GM19468 (cell line): ENCODE measurements around the gene ZMYM4.
"Not testable (repeated sequence)": the region's sequence is repeated elsewhere in the genome, so short reads cannot be mapped to it uniquely, and the experiment has no call there.

Experiments used
- ATAC-seq: cut with Tn5 transposase; IDR thresholded peaks from one replicate; pipeline ENCODE4 v1.9.1; 2021; ENCODE audit warnings: mild to moderate bottlenecking, moderate library complexity, moderate number of reproducible peaks; ENCODE audit not compliant: unreplicated experiment; ENCODE audit errors: extremely low read depth

ZMYM4 gene

DNA sequence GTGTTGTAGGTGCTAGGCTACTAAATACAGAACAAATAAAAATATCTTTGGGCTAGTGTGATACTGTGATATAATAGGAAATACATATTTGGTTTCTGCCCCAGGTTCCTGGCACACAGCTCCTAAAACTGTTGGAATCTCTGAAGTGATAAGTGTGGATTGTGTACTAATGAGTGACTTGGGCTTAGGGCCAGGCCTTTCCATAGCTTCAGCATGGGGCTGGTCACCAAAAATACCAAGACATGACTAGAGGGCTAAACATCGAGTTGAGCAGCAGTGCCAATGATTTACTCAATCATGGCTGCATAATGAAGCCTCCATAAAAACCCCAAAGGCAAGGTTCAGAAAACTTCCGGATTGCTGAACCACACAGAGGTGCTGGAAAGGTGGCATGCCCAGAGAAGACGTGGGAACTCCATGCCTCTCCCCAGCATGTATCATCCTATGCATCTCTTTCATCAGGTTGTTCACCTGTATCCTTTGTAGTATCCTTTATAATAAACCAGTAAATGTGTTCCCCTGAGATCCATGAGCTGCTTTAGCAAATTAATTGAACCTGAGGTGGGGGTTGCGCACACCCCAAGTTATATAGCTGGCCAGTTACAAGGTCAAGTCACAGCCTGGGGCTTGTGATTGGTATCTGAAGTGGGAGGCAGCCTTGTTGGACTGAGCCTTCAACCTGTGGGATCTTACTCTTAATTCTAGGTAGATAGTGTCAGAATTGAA is 51.6 kb downstream of the ZMYM4 start:
- ATAC-seq = no peak

DNA sequence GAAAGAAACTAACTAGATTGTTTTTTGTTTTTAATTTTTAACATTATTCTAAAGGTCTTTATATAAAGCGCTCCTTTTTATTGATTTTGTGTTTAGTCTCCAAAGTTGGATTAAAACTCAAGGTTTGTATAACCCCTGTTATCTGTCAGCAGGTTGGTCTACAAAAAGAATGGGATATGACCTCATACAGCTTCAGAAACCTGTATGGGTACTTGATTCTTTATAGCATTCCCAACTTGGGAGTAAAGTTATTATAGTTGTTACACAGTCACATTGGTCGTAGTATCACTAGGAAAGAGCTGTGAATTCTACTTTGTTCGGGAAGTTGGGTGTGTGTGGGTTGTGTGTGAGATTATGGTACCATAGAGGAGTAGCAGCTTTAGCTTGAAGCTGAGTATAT is 52.4 kb downstream of the ZMYM4 start:
- ATAC-seq = no peak

DNA sequence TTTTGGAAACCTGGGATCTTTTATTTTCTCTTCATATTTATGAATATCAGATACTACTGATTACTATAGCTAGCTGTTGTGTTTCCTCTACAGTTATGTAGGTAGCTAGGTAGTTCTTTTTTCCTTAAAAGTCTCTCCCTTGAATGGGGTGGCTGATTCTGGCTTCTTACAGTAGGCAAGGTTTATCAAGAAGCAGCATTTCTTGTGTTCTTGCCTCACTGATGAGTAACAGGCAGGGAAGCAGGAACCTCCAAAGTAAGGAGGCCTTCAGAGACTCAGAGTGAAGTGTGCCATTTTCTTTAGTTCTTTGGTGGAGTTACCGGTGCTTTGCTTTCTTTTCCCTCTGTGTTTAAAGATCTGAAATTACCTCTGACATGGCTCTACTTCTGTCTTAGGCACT is 56.0 kb downstream of the ZMYM4 start:
- no peak for ATAC-seq

DNA sequence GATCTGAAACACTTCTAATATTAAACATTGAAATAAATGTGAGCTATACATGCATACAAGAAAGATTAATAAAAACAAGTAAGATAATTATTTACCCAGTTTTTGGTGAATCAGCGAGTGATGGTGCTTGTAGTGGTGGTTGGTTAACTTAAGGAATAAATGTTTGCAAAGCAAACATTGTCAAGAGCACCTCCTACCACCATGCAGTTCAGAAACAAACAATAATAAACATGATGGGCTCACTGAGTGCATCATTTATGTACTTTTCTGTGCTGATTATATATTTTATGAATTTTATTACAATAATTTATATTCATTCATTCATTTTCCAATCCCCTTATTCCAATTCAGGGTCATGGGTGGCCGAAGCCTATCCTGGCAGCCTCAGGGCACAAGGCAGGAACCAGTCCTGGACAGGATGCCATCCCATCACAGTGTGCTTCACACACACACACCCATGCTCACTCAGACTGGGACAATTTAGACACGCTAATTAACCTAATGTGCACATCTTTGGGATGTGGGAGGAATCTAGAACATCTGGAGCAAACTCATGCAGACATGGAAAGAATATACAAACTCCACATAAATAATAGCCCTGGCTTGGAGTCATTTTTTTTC is 57.8 kb downstream of the ZMYM4 start:
- ATAC-seq = no peak

DNA sequence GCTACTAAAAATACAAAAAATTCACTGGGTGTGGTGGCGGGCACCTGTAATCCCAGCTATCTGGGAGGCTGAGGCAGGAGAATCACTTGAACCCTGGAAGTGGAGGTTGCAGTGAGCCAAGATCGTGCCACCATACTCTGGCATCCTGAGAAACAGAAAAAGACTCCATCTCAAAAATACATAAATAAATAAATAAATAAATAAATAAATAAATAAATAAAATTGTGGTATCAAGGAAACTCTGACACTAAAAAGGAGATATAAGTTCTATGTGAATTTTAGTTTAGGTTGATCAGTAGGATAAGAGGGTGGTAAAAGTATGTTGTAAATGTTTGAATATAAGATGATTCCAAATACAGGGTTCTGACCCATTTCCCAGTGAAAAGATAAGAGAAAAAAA is 63.1 kb downstream of the ZMYM4 start:
- ATAC-seq = not testable (repeated sequence)

DNA sequence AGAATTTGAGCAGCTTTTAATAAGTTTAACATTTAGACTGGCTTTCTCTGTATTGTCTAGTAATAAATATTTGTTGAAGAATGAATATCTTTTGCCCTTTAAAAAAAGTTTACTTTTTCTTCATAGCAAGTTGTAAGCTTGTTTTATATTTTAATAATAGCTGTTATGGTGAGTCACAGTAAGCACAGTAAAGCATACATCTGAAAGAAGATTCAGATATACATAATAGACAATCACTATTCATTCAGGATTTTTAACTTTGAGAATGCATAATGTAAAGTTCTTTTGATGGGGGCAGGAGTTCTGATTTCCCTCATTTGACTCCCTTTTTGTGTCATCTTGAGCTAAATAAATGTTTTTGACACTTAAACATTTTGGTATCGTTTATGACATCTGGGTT is 66.0 kb downstream of the ZMYM4 start:
- ATAC-seq = no peak

DNA sequence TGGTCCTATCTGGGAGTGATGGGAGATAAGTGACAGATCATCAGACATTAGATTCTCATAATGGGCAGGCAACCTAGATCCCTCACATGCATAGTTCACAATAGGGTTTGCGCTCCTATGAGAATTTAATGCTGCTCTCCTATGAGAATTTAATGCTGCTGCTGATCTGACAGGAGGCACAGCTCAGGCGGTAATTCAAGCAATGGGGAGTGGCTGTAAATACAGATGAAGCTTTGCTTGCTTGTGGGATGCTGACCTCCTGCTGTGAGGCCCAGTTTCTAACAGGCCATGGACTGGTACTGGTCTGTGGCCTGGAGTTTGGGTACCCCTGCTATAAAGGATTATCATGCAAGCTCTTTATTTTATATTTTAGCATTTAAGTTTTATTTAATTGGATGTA is 72.0 kb downstream of the ZMYM4 start:
- ATAC-seq = no peak

DNA sequence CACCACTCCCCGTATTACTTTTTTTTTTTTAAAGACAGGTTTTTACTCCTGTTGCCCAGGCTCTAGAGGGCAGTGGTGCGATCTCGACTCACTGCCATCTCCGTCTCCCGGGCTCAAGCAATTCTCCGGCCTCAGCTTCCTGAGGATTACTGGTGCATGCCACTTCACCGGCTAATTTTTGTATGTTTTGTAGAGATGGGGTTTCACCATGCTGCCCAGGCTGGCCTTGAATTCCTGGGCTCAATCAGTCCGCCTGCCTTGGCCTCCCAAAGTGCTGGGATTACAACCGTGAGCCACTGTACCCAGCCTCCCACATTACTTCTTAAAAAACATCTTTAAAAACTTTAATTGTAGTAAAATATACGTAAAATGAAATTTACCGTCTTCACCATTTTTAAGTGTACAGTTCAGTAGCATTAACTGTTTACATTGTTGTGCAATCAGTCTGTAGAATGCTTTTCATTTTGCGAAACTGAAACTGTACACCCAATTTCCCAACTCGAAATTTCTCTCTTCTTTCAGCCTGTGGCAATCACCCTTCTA is 77.0 kb downstream of the ZMYM4 start:
- no peak for ATAC-seq

DNA sequence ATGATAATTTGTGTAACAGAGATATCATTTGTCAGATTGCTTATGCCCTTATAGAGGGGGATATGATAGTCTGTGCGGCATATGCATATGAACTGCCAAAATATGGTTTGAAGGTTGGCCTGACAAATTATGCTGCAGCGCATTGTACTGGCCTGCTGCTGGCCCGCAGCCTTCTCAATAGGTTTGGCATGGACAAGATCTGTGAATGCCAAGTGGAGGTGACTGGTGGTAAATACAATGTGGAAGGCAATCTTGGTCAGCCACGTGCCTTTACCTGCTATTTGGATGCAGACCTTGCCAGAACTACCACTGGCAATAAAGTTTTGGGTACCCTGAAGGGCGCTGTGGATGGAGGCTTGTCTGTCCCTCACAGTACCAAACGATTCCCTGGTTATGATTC is 82.4 kb downstream of the ZMYM4 start:
- no peak for ATAC-seq

DNA sequence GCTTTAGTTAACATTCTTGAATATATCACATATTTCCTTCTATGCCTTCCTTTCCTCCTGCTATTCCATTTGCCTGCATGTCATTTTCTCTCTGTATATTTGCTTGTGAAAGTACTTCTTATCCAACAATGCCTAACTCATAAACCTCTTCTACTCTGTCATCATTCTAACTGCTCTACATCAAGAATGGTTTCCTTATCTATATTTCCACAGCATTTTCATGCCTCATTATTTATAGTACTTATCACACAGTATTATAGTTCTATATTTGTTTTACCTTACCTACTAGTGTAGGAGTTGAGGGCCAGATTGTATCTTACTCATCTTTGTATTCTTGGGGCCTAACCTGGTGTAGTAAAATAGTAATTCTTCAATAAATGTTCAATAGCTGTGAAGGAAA is 91.5 kb downstream of the ZMYM4 start:
- ATAC-seq = no peak

DNA sequence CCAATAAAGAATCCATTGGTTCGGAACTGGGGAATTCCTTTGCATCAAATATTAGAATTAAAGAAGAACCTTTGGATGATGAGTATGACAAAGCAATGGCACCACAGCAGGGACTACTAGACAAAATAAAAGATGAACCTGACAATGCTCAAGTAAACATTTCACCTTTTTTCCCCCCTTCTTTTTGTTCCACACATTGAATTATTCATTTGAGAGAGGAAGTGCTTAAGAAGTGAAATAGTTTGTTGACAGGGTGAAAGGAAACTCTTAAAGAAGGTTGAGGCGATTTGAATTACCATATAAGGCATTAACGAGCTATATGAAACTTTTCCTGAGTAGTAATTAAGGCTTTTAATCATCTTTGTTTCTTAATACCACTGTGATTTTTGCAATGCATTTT is 93.1 kb downstream of the ZMYM4 start:
- ATAC-seq = no peak

DNA sequence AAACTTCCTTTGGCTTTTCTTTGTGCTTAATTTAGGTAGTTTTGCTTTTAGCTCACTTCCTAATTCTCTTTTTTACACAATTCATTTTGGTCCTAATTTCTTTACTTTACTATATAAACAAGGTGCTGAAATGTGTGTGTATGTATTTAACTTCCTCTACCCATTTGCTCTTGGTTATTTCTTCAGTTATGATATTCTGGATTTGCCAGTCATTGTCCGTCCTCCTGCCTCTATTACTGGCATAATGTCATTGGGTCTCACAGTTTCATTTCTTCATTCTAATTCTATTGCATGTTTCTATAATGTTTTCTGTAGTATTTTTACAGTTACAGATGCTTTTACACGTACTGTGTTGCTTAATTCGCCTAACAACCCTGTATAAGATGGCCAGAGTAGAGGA is 96.2 kb downstream of the ZMYM4 start:
- ATAC-seq = no peak

DNA sequence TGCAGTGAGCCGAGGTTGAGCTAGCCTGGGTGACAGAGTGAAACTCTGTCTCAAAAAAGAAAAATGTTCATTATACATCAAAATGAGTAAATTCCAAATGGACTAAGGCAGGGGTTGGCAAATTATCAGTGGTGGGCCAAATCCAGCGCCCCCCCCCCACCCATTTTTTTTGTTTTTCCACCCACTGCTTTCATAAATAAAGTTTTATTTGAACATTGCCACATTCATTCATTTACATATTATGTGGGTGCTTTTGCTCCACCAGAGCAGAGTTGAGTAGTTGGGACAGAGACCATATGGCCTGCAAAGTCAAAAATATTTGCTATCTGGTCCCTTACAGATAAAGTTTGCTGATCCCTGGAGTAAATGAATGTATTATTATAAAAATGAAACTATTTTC is 99.4 kb downstream of the ZMYM4 start:
- no peak for ATAC-seq

DNA sequence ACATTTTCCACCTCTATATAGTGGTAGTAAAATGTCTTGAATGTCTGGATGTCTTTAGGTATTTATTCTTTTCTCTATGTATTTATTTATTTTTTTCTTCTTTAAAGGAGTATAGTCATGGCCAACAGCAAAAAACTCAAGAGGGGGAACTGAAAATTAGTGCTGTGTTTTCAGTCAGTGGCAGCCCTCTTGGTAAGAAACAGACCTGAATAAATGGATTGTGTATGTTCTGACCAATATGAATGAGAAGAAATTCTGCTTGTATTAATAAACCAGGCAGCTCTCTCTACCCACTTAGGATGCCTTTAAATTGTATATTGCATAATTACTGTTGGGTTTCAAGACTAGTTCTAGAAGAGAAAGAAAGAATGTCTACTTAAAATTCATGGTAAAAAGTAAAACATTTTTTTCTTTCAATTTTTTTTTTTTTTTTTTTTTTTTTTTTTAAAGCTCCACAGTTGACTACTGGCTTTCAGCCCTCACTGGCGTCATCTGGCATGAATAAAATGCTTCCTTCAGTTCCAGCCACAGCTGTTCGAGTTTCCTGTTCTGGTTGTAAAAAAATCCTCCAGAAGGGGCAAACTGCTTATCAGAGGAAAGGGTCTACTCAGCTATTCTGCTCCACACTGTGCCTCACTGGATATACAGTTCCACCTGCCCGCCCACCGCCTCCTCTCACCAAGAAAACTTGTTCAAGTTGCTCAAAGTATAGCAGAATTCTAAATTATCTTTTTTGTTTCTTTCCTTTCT is 101.6 kb downstream of the ZMYM4 start:
- ATAC-seq = no peak

DNA sequence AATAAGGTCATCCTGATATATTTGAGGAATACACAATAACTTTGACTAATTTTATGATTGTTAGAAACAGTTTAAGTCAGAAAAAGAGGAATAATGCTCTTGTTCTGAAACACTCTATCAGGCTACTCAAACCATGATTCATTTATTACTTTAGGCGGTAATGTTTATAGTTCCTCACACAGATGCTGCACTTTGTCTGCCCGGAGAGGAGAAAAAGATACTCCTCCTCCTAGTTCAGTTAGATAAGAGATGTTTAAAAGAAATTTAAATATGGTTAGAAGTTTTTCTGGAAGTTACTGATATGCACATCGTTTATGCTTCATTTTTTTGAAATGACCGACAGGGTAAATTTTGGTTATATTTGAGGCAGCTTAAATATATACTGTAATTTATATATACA is 103.0 kb downstream of the ZMYM4 start:
- ATAC-seq = no peak

DNA sequence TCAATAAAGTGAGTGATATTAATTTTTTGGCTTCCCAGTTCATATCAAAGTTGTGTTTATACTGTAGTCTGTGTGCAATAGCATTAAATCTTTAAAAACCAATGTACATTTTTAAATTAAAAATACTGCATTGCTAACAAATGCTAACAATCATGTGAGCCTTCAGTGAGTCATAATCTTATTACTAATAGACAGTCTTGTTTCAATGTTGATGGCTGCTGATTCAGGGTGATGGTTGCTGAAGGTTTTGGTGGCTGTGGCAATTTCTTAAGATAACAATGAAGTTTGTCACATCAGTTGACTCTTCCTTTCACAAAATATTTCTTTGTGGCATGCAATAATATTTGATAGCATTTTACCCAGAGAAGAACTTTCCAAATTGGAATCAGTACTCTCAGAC is 109.0 kb downstream of the ZMYM4 start:
- ATAC-seq = no peak

DNA sequence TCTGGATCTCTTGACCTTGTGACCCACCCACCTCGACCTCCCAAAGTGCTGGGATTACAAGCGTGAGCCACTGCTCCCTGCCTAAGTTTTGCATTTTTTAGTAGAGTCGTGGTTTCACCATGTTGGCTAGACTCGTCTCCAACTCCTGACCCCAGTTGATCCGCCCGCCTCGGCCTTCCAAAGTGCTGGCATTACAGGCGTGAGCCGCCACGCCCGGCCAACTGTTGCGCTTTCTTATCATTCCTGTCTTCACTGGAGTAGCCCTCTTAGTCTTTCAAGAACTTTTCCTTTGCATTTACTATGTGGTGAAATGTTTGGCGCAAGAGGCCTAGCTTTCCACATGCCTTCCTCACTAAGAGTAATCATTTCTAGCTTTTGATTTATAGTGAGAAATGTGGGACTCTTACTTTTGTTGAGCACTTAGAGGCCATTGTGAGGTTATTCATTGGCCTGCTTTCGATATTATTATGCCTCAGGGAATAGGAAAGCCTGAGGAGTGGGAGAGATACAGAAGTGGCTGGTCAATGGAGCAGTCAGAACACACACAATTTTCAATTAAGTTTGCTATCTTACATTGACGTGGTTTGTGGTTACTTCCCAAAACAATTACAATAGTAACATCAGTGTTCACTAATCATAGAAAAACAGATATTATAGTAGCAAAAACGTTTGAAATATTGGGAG is 111.0 kb downstream of the ZMYM4 start:
- ATAC-seq = no peak

DNA sequence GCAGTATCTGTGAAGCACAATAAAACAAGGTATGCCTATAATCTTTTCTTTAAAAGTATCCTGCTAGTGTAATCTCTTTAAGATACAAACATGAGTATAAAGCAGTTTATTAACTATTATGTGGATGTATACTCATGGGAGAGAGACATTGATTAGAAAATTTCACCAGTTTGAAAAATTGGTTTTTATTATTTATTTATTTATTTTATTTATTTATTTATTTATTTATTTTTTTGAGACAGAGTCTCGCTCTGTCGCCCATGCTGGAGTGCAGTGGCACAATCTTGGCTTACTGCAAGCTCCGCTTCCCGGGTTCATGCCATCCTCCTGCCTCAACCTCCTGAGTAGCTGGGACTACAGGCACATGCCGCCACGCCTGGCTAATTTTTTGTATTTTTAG is 111.6 kb downstream of the ZMYM4 start:
- ATAC-seq = not testable (repeated sequence)

DNA sequence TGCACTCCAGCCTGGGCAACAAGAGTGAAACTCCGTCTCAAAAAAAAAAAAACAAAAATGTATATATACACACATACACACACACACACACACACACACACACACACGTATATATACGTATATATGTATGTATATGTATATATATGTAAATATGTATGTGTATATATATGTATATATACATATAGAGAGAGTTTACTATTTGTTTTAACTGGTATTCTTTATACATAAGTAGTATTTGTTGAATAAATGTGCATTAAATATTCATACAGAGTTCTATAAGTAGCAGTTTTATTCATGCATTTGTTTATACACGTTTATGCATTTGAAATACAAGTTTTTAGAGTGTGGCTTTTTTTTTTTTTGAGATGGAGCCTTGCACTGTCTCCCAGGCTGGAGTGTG is 113.6 kb downstream of the ZMYM4 start:
- no peak for ATAC-seq

DNA sequence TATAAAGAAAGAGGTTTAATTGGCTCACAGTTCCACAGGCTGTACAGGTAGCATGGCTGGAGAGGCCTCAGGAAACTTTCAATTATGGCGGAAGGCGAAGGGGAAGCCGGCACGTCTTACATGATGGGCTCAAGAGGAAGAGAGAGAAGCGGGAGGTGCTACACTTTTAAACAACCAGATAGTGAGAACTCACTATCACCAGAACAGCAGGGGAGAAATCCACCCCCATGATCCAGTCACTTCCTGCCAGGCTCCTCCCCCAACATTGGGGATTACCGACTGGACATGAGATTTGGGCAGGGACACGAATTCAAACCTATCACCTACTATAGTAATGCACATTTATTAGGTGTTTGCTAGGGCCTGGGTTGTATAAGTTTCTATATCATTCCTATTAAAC is 117.8 kb downstream of the ZMYM4 start:
- ATAC-seq = no peak

DNA sequence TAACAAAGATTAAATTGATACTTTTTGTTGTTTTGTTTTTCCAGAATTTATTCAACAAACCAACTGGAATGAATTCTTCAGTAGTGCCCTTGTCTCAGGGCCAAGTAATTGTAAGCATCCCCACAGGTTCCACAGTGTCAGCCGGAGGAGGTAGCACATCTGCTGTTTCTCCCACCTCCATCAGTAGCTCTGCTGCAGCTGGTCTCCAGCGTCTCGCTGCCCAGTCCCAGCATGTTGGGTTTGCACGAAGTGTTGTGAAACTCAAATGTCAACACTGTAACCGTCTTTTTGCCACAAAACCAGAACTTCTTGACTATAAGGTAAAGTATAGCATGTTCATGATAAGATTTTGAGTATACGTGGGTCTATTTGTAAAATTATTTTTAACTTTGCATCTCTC is 118.5 kb downstream of the ZMYM4 start:
- no peak for ATAC-seq
